Stimulated activated CD4-positive, alpha-beta T cell treated with anti-CD3 and anti-CD28 coated beads, Interleukin-2, amount 100 ng/mL, for 24 hours (primary cell): ENCODE results near the gene MED17.
"Not testable (repeated sequence)": the region's sequence is repeated elsewhere in the genome, so short reads cannot be mapped to it uniquely, and the experiment has no call there.

ENCODE experiments used
- DNase-seq, 2 donors: peaks; one replicate each; pipeline ENCODE4 v3.0.0-alpha.2; 2020

The MED17 gene

DNA sequence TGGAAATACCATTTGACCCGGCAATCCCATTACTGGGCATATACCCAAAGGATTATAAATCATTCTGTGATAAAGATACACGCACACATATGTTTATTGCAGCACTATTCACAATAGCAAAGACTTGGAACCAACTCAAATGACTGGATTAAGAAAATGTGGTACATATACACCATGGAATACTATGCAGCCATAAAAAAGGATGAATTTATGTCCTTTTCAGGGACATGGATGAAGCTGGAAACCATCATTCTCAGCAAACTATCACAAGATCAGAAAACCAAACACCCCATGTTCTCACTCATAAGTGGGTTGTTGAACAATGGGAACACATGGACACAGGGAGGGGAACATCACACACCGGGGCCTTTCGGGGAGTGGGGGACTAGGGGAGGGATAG, 25.0 kb upstream of the MED17 start:
- not testable (repeated sequence) for DNase-seq

GRCh38 chr11:93761910-93762309, 22.2 kb upstream of the MED17 start:
- no peak for DNase-seq

- no peak for DNase-seq
Measured at GRCh38 chr11:93765551-93765950, 18.5 kb upstream of the MED17 start.

DNA sequence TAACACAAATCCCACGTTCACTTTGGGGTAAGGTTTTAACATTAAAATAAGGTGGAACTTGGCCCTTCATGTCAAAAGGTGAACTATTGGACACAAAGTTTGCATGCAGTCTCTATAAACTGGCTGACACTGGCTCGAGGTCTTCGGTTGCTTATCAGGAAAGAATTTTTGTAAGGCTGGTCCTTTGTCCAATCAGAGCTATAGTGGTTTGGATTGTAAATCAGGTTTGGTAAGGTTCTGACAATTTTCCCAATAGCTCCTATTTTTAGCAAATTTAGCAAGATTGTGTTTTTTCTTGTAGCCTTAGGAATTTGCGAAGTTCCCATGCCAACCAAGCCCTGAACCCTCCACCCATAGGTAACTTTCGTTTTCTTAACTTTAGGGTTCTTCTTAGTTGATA, 17.6 kb upstream of the MED17 start:
- DNase-seq = no peak

GRCh38 chr11:93767018-93767417, 17.1 kb upstream of the MED17 start:
- no peak for DNase-seq

- DNase-seq = no peak
Measured at GRCh38 chr11:93770160-93770559, 13.9 kb upstream of the MED17 start.

- no peak for DNase-seq
Measured at GRCh38 chr11:93772123-93772522, 12.0 kb upstream of the MED17 start.

DNA sequence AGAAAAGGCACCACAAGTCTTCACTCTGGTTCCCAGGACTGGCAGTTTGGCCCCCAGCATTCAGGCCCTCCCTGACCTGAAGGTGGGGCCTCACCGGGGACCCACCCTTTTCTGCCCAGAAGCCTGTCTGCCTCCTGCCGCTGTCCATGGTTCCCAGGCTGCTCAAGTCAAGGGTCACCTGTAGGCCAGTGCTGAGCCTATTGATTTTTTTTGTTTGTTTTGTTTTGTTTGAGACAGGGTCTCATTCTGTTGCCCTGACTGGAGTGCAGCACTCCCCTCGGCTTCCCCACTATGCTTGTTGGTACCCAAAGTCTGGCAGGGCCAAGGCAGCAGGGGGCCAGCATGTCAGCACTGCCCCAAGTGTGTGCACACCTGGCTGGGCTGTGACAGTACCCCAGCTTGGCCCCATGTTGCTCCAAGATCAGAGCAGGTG, 11.0 kb upstream of the MED17 start:
- DNase-seq = no peak

DNA sequence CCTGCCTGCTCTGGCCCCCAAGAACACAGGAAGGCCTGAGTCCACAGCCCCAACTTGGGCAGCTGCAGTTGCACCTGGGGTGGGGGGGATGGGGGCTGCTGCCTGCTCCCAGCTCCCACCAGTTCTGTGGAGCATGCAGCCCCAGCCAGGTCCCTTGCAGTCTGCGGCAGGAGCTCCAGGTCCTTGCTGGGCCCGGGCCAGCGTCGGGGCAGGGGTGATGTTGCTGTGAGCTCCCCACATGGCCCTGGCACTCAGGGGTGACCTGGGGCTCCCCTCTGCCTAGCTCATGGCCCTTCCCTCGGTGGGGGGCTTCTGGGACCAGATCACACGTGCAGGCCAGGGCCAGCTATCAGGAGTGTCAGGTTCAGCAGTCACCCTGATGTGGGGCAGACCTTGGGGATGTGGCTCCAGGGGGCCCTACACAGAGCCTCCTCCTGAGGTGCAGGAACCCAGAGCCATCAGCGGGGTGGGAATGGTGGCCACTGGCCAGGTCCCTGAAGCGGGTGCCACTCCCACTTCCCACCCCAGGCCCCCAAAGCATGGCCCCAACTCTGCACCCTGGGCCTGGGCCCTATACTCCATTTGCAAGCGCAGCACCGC, 10.4 kb upstream of the MED17 start:
- DNase-seq = no peak

- not testable (repeated sequence) for DNase-seq
Measured at GRCh38 chr11:93774560-93774959, 9.5 kb upstream of the MED17 start.

DNA sequence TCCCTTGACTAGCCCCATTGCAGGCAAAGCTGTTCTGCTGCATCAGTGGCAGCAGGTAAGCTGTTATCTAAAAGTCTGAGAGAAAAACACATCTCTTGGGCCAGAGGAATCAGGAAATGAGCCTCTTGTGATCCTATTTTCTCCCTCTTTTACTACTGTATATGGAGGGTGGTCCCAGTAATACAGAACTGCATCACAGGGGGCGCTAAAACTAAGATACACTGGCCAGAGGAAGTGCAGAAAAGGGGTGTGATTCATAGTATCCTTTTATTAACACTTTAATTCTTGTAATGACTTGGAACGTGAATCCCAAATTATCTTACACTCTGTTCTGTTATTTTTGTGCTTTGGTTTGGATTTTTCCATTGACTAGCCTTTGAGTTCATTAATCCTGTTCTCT, 8.8 kb upstream of the MED17 start:
- DNase-seq = no peak

- DNase-seq = no peak
Measured at GRCh38 chr11:93783362-93783761, 720 bp upstream of the MED17 start.

GRCh38 chr11:93783765-93784144, 327 bp upstream of the MED17 start:
- DNase-seq = no peak

GRCh38 chr11:93784935-93785360, 866 bp downstream of the MED17 start:
- DNase-seq = peak in 1 of 2 donors; percentile 15

DNA sequence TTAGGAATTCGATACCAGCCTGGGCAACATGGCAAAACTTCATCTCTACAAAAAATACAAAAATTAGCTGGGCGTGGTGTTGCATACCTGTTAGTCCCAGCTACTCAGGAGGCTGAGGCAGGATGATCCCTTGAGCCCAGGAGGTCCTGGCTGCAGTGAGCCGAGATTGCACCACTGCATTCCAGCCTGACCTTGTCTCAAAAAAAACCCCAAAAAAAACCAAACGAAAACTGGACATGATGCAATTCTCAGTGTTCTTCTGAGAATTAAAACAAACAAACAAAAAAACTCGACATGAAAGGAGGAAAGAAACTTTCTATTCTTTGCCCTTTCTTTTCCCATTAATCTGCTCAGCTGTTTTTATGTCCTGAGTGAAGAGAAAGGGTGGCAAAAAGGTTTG, 7.4 kb downstream of the MED17 start:
- DNase-seq = no peak

DNA sequence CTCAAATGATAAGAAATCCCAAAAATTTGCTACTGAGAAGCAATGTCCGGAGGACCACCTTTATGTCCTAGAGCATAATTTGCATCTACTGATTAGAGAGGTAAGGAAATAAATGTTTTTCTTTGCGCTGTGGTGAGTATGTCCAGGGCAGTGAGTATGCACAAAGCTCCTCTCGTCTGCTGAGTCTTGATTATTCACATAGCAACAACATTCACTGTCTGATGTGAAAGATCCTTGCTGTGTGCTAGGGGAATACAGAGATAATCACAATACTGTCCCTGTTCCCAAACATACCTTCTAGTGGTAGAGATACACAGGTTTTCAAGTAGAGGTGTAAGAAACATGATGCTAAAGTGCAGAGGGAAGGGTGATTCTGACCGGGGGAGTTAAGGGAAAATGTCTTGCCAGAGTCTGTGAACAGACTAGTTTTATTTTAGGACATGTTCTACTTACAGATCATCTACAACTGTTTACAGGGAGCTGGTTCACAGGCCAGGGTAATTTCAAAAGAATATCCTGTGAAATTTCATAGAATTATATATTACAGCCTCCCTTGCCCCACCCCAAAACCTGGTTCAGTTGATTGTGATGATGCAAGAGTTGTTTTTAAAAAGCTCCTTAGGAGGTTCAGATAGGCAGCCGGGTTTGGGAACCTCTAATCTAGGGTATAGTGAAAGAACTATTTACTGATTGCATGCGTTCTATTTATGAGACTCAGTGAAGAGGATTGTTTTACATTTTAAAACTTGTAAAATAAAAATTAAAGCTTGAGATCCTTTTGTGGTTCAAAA, 12.6 kb downstream of the MED17 start:
- DNase-seq = no peak

DNA sequence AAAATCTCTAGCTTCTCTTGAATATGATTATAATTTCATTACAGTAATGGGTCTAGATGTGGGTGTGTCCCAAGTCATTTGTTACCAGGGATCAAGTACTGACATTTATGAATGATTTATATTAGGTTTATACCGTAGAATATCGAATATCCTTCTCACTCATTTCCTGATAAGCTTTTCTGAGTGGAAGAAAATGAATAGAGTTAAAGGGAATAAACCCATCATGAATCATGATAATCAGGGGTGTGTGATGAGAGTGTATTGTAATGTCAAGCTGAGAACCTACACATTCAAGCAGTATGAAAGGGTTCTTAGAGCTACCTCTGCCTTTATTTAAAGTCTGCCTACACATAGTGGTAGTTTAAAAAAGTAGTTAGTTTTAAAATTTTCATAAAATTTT, 17.3 kb downstream of the MED17 start:
- DNase-seq = no peak

DNA sequence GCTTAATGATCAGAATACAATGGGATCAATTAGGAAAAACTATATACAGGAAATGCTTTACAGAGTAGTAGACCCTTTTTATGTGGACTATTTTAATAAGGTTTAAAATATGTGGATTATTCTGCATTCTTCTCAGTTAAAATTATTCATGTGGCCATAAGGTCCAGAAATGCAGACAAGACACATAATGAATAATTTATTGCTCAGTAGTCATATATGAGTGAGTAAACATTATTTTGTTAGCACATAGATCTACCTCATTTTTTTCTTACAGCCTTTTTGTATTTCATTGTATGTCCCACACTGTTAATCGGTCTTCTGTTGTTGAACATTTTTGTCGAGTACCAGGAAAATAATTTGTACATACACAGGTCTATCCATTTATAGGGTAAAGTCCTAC, 20.8 kb downstream of the MED17 start:
- no peak for DNase-seq

- no peak for DNase-seq
Measured at GRCh38 chr11:93807980-93808379, 23.9 kb downstream of the MED17 start.

DNA sequence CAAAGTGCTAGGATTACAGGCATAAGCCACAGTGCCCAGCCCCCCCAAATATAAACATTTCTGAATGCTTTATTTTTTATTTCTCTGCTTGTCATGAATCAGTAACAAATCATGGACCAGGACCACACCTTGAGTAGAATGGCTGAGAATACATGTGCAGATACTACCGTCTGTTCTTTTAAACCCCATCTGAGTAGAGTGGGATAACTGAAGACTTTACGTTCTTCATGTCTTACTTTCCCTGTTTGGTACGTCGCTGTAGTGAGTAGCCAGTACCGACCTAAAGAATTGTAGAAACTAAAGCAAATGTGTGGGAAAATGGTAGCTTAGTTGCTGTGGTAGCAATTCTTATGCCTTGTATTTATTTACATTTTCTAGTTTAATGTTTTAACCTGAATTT, 29.9 kb downstream of the MED17 start:
- DNase-seq = no peak

GRCh38 chr11:93814966-93815633, 31.0 kb downstream of the MED17 start:
- DNase-seq = no peak

- no peak for DNase-seq
Measured at GRCh38 chr11:93817426-93818348, 33.6 kb downstream of the MED17 start.
